ENCODE data around the gene EXOC7. TPM values are rescaled to one million over a fixed set of nuclear protein-coding genes. Genes with fewer than 3 reads are reported as not detected.

EXOC7 gene
- total RNA-seq, 4 donors from 2014 or later, result 51.7 to 87.3 (median 75.1) TPM

DNA sequence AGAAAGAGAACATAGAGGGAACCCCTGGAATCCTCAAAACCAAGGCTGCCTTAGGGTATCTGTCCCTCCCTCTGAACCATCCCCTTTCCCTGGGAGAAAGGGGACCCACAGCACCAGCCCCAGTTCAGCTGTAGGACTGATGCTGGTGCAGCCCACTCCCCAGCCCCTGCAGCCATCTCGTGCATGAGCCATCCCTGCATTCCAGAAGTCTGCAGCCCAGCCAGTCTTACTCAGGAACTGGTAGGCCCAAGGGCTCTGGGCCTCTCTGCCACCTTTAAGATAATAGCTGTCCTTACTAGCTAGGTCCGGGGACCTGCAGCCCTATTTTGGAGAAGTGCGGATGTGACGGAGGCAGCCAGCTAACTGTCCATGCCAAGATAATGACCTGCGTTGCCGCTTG lies 70.4 kb downstream of the EXOC7 start:
- WGBS, 2 donors, result 96% methylated on average over 6 of the region's 6 CpGs
- no peak for TF ChIP-seq CTCF (IDR thresholded peaks at IDR 0.05)
- no peak for TF ChIP-seq EP300 (IDR thresholded peaks at IDR 0.05)
- no peak for TF ChIP-seq POLR2A (IDR thresholded peaks at IDR 0.05)
- peaks cover 0 to 7% (median 0%) of the 10 kb centered on the region in 4 donors for H3K4me1 ChIP-seq
- H3K27me3 ChIP-seq, result peaks cover 0 to 3% of the 10 kb centered on the region in 2 donors
- no peak overlapping the region for H3K4me3 ChIP-seq
- H3K9me3 ChIP-seq, result no peaks in the 10 kb centered on the region
- H3K27ac ChIP-seq, result no peak overlapping the region
- H3K36me3 ChIP-seq, result peaks cover 0 to 2% (median 0%) of the 10 kb centered on the region in 3 donors
- no peak for DNase-seq (ENCODE audit: low spot score in 2 of 2)

GRCh38 chr17:76032780-76033108 lies 70.8 kb downstream of the EXOC7 start:
- 80 to 88% methylated on average over 5 of the region's 5 CpGs for WGBS, 2 donors
- no peak overlapping the region for H3K4me3 ChIP-seq
- no peaks in the 10 kb centered on the region for H3K36me3 ChIP-seq
- no peaks in the 10 kb centered on the region for H3K9me3 ChIP-seq
- H3K4me1 ChIP-seq, result peaks cover 0 to 7% (median 0%) of the 10 kb centered on the region in 4 donors
- TF ChIP-seq CTCF (IDR thresholded peaks at IDR 0.05) (no peak), EP300 (IDR thresholded peaks at IDR 0.05) (no peak), POLR2A (IDR thresholded peaks at IDR 0.05) (no peak)
- H3K27me3 ChIP-seq, result peaks cover 0 to 3% of the 10 kb centered on the region in 2 donors
- DNase-seq (ENCODE audit: low spot score in 2 of 2), result no peak
- H3K27ac ChIP-seq, result no peak overlapping the region

GRCh38 chr17:76032073-76032779 lies 71.4 kb downstream of the EXOC7 start:
- Histone ChIP-seq H3K27me3 (peaks cover 0 to 3% of the 10 kb centered on the region in 2 donors), H3K9me3 (no peaks in the 10 kb centered on the region), H3K36me3 (no peaks in the 10 kb centered on the region), H3K4me1 (peaks cover 0 to 7% (median 0%) of the 10 kb centered on the region in 4 donors), H3K4me3 (no peak overlapping the region), H3K27ac (no peak overlapping the region)
- 64 to 68% methylated on average over 20 of the region's 20 CpGs for WGBS, 2 donors
- TF ChIP-seq CTCF (IDR thresholded peaks at IDR 0.05) (no peak), POLR2A (IDR thresholded peaks at IDR 0.05) (no peak), EP300 (IDR thresholded peaks at IDR 0.05) (no peak)
- no peak for DNase-seq (ENCODE audit: low spot score in 2 of 2)

Small RNA genes within 50 kb of the gene (small RNA-seq; reads per million reads assigned to genes)
- not detected for gene MIR6868

Other genes with a start within 250 kb of the EXOC7 start
- gene WBP2, start 248.5 kb downstream of the EXOC7 start, total RNA-seq, result 10 to 100 TPM; 63.5 to 79.7 (median 71.0) TPM
- gene TRIM47, start 225.2 kb downstream of the EXOC7 start, total RNA-seq, result 10 to 100 TPM; 47.4 to 79.0 (median 57.0) TPM
- gene TRIM65, start 206.8 kb downstream of the EXOC7 start, total RNA-seq, result 10 to 100 TPM; 40.2 to 68.1 (median 41.5) TPM
- gene MRPL38, start 198.9 kb downstream of the EXOC7 start, total RNA-seq, result 100 to 1,000 TPM in 1 of 4 donors, 10 to 100 TPM in 3; 56.8 to 118 (median 76.2) TPM
- 10 to 100 TPM; 19.9 to 32.4 (median 25.7) TPM for gene FBF1, start 162.7 kb downstream of the EXOC7 start, total RNA-seq
- gene ACOX1, start 124.6 kb downstream of the EXOC7 start, total RNA-seq, result 10 to 100 TPM; 33.7 to 44.4 (median 39.1) TPM
- gene TEN1, start 124.5 kb downstream of the EXOC7 start, total RNA-seq, result 10 to 100 TPM in 2 of 4 donors, 1 to 10 TPM in 2; 8.6 to 22.2 (median 11.5) TPM
- 10 to 100 TPM in 1 of 4 donors, 1 to 10 TPM in 3; 3.8 to 12.3 (median 5.9) TPM for gene CDK3, start 102.9 kb downstream of the EXOC7 start, total RNA-seq
- 1 to 10 TPM in 2 of 4 donors, under 1 TPM in 1, not detected in 1; 0.98 to 3.0 (median 2.1) TPM for gene EVPL, start 76.5 kb downstream of the EXOC7 start, total RNA-seq
- 10 to 100 TPM; 51.5 to 58.6 (median 53.5) TPM for gene SRP68, start 31.3 kb downstream of the EXOC7 start, total RNA-seq
- gene GALR2, start 29.0 kb downstream of the EXOC7 start, total RNA-seq, result not detected
- gene ZACN, start 24.6 kb downstream of the EXOC7 start, total RNA-seq, result not detected
- not detected for gene FOXJ1, start 37.5 kb upstream of the EXOC7 start, total RNA-seq
- 10 to 100 TPM; 11.1 to 18.9 (median 15.2) TPM for gene RNF157, start 136.7 kb upstream of the EXOC7 start, total RNA-seq
- 10 to 100 TPM; 12.7 to 26.9 (median 20.4) TPM for gene UBALD2, start 161.6 kb upstream of the EXOC7 start, total RNA-seq
- 1 to 10 TPM; 2.0 to 8.4 (median 5.2) TPM for gene QRICH2, start 204.5 kb upstream of the EXOC7 start, total RNA-seq

All from tibial nerve (tissue), 4 donors.